HEK293T (cell line): ENCODE data around the gene FKBP5.

Source experiments
- ARNT ChIP-seq: fragments of 450-650 bp; IDR thresholded peaks from 2 replicates; pipeline ENCODE4 v1.6.1; 2017; ENCODE audit warnings: mild to moderate bottlenecking
- FOXK2 ChIP-seq: fragments of 450-650 bp; IDR thresholded peaks from 2 replicates; pipeline ENCODE4 v1.6.1; 2016; ENCODE audit warnings: mild to moderate bottlenecking
- FOXM1 ChIP-seq: fragments of 450-650 bp; IDR thresholded peaks from 2 replicates; pipeline ENCODE4 v1.6.1; 2017; ENCODE audit warnings: mild to moderate bottlenecking, borderline replicate concordance
- L3MBTL2 ChIP-seq: fragments of 450-650 bp; conservative IDR thresholded peaks from 2 replicates; pipeline ENCODE4 v1.6.1; 2016; ENCODE audit warnings: mild to moderate bottlenecking
- ZNF384 ChIP-seq: fragments of 450-650 bp; IDR thresholded peaks from 2 replicates; pipeline ENCODE4 v1.6.1; 2016

DNA sequence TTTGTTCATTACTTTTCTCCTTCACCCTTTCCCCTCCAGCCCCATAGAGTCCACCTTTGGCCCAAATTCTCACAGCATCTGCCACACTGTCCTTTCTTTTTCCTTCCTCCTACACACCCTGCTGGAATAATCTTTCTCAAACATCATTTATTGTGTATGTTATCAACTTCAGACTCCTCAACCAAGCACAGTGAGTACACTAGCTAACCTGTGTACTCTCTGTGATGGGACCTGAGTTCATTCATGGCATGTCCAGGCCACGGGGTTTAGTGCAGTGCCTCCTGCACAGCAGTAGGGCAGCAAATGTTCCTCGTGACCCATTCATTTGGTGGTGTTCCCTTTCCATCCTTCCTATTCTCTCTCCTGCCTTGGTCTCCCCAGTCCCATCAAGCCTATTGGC lies 41.0 kb upstream of the FKBP5 start:
- TF ChIP-seq L3MBTL2 (no peak), FOXK2 (no peak), ZNF384 (no peak), FOXM1 (no peak), ARNT (no peak)
